Measurements from ENCODE around the gene DPPA5. TPM values are rescaled to one million over a fixed set of nuclear protein-coding genes. Genes with fewer than 3 reads are reported as not detected.
"Not testable (repeated sequence)": the region's sequence is repeated elsewhere in the genome, so short reads cannot be mapped to it uniquely, and the experiment has no call there.

DPPA5 gene
- total RNA-seq (2014; rRNA removed; shearing (Covaris generic)), result not detected in 2 replicates

GRCh38 chr6:73353636-73354593 lies at the start of gene DPPA5:
TSS of gene DPPA5 (minus strand) at chr6:73354276. CDS start at chr6:73354225, 51 bp downstream.
- no peak for DNase-seq (ENCODE audit: low read depth)

- no peak for DNase-seq (ENCODE audit: low read depth)
Measured at GRCh38 chr6:73400656-73401055, 46.6 kb upstream of the DPPA5 start.

GRCh38 chr6:73395875-73396274 lies 41.8 kb upstream of the DPPA5 start:
- no peak for DNase-seq (ENCODE audit: low read depth)

GRCh38 chr6:73394577-73395354 lies 40.7 kb upstream of the DPPA5 start, which contains the start of gene DDX43:
TSS of gene DDX43 (plus strand) at chr6:73394828. CDS start at chr6:73394906, 78 bp downstream.
- DNase-seq (ENCODE audit: low read depth), result no peak

GRCh38 chr6:73393278-73393677 lies 39.2 kb upstream of the DPPA5 start:
- peak; percentile 56 for DNase-seq (ENCODE audit: low read depth)

GRCh38 chr6:73392188-73392587 lies 38.1 kb upstream of the DPPA5 start:
- DNase-seq (ENCODE audit: low read depth), result not testable (repeated sequence)

- peak; percentile 16 for DNase-seq (ENCODE audit: low read depth)
Measured at GRCh38 chr6:73391675-73392074, 37.6 kb upstream of the DPPA5 start.

GRCh38 chr6:73389854-73390253 lies 35.8 kb upstream of the DPPA5 start:
- DNase-seq (ENCODE audit: low read depth), result no peak

GRCh38 chr6:73388800-73389512 lies 34.9 kb upstream of the DPPA5 start:
- DNase-seq (ENCODE audit: low read depth), result peak; percentile 76

GRCh38 chr6:73388433-73388799 lies 34.3 kb upstream of the DPPA5 start:
- DNase-seq (ENCODE audit: low read depth), result no peak

GRCh38 chr6:73382462-73383113 lies 28.5 kb upstream of the DPPA5 start:
- peak; percentile 85 for DNase-seq (ENCODE audit: low read depth)

GRCh38 chr6:73381531-73381930 lies 27.5 kb upstream of the DPPA5 start:
- DNase-seq (ENCODE audit: low read depth), result not testable (repeated sequence)

GRCh38 chr6:73377225-73377624 lies 23.1 kb upstream of the DPPA5 start:
- DNase-seq (ENCODE audit: low read depth), result no peak

GRCh38 chr6:73375216-73375615 lies 21.1 kb upstream of the DPPA5 start:
- DNase-seq (ENCODE audit: low read depth), result no peak

GRCh38 chr6:73372516-73372915 lies 18.4 kb upstream of the DPPA5 start:
- no peak for DNase-seq (ENCODE audit: low read depth)

GRCh38 chr6:73371984-73372383 lies 17.9 kb upstream of the DPPA5 start:
- no peak for DNase-seq (ENCODE audit: low read depth)

- DNase-seq (ENCODE audit: low read depth), result no peak
Measured at GRCh38 chr6:73369563-73369962, 15.5 kb upstream of the DPPA5 start, which contains the start of gene OOEP. TSS of gene OOEP (minus strand) at chr6:73369897. CDS start at chr6:73369792, 105 bp downstream.

GRCh38 chr6:73369157-73369556 lies 15.1 kb upstream of the DPPA5 start:
- no peak for DNase-seq (ENCODE audit: low read depth)

GRCh38 chr6:73368675-73369074 lies 14.6 kb upstream of the DPPA5 start:
- no peak for DNase-seq (ENCODE audit: low read depth)

GRCh38 chr6:73367761-73368355 lies 13.8 kb upstream of the DPPA5 start:
- no peak for DNase-seq (ENCODE audit: low read depth)

- no peak for DNase-seq (ENCODE audit: low read depth)
Measured at GRCh38 chr6:73364549-73364948, 10.5 kb upstream of the DPPA5 start.
